IMR-90 (cell line): ENCODE measurements around the gene PRSS2. TPM values are rescaled to one million over a fixed set of nuclear protein-coding genes. Genes with fewer than 3 reads are reported as not detected.

ENCODE experiments used
- ATAC-seq: fragments of 200-7000 bp; cut with Tn5 transposase; 2 replicates; pipeline ENCODE4 v1.9.1; 2020; ENCODE audit warnings: low read depth, mild to moderate bottlenecking, moderate library complexity
- BruUV-seq: library from RNA; stranded (reverse); fragments of 400-500 nt; replicated peaks from 2 replicates; lab custom pipeline; 2021; lab: Mats Ljungman, UMichigan
- CTCF ChIA-PET: fragments of 300-600 bp; formaldehyde crosslinking; extraction: SDS; loops from one replicate; lab custom pipeline; 2021; ENCODE audit warnings: antibody characterized with exemption; lab: Yijun Ruan, JAX
- POLR2A ChIA-PET: fragments of 300-600 bp; sonication (Branson Sonifier 250); formaldehyde crosslinking; loops from one replicate; lab custom pipeline; 2022; ENCODE audit warnings: antibody characterized with exemption; ENCODE audit not compliant: unreplicated experiment; lab: Charles Lee
- DNase-seq: peaks from one replicate; pipeline ENCODE4 v3.0.0; 2013
- H2AFZ ChIP-seq: replicated peaks from 2 replicates; pipeline ENCODE3; 2013; ENCODE audit warnings: low read length, mild to moderate bottlenecking; ENCODE audit not compliant: poor library complexity
- H2AK5ac ChIP-seq: 2 replicates; pipeline ENCODE4 v1.6.1; 2013; ENCODE audit warnings: low read depth, low read length, inconsistent platforms
- H2AK9ac ChIP-seq: replicated peaks from 2 replicates; pipeline ENCODE3; 2013; ENCODE audit warnings: mild to moderate bottlenecking, low read depth, low read length, moderate library complexity; ENCODE audit not compliant: poor library complexity
- H2BK120ac ChIP-seq: 2 replicates; pipeline ENCODE4 v1.6.1; 2013; ENCODE audit warnings: low read depth, low read length, inconsistent platforms
- H2BK15ac ChIP-seq: 3 replicates; pipeline ENCODE4 v1.6.1; 2013; ENCODE audit warnings: low read depth, low read length, inconsistent platforms
- H2BK20ac ChIP-seq: 2 replicates; pipeline ENCODE4 v1.6.1; 2013; ENCODE audit warnings: low read depth, mild to moderate bottlenecking, inconsistent platforms, low read length, moderate library complexity
- H2BK5ac ChIP-seq: 2 replicates; pipeline ENCODE4 v1.6.1; 2013; ENCODE audit warnings: mild to moderate bottlenecking, low read depth, low read length, inconsistent platforms; ENCODE audit not compliant: poor library complexity, severe bottlenecking
- H3K14ac ChIP-seq: replicated peaks from 2 replicates; pipeline ENCODE4 v1.6.1; 2013; ENCODE audit warnings: low read depth, low read length, inconsistent platforms
- H3K18ac ChIP-seq: 2 replicates; pipeline ENCODE4 v1.6.1; 2013; ENCODE audit warnings: low read depth, low read length, control low read depth
- H3K23ac ChIP-seq: 2 replicates; pipeline ENCODE4 v1.6.1; 2013; ENCODE audit warnings: low read depth, low read length, inconsistent platforms
- H3K27ac ChIP-seq: 2 replicates; pipeline ENCODE4 v1.5.1; 2013; ENCODE audit warnings: mild to moderate bottlenecking, control low read depth, low read length; ENCODE audit not compliant: insufficient read depth
- H3K27me3 ChIP-seq: 2 replicates; pipeline ENCODE4 v1.6.1; 2013; ENCODE audit warnings: low read length; ENCODE audit not compliant: control insufficient read depth, insufficient read depth
- H3K36me3 ChIP-seq: 2 replicates; pipeline ENCODE4 v1.6.1; 2013; ENCODE audit warnings: low read length, mixed read lengths; ENCODE audit not compliant: control insufficient read depth, insufficient read depth
- H3K4ac ChIP-seq: 2 replicates; pipeline ENCODE4 v1.6.1; 2013; ENCODE audit warnings: low read depth, low read length, inconsistent platforms
- H3K4me1 ChIP-seq: 2 replicates; pipeline ENCODE4 v1.6.1; 2013; ENCODE audit warnings: low read length, mixed read lengths; ENCODE audit not compliant: control insufficient read depth, insufficient read depth
- H3K4me2 ChIP-seq: 2 replicates; pipeline ENCODE4 v1.6.1; 2013; ENCODE audit warnings: low read depth, mild to moderate bottlenecking, control low read depth, low read length, moderate library complexity
- H3K4me3 ChIP-seq: 2 replicates; pipeline ENCODE4 v1.5.1; 2013; ENCODE audit warnings: low read depth, mild to moderate bottlenecking, control low read depth, low read length, moderate library complexity; ENCODE audit not compliant: insufficient read depth
- H3K56ac ChIP-seq: 2 replicates; pipeline ENCODE4 v1.6.1; 2013; ENCODE audit warnings: low read length, inconsistent platforms; ENCODE audit not compliant: insufficient read depth; ENCODE audit errors: extremely low read depth
- H3K79me1 ChIP-seq, 2 experiments: 2 replicates each; pipeline ENCODE4 v1.6.1; 2013; ENCODE audit warnings: low read length in 2 of 2, inconsistent platforms in 1 of 2, low read depth in 1 of 2
- H3K9ac ChIP-seq: 2 replicates; pipeline ENCODE4 v1.6.1; 2013; ENCODE audit warnings: low read depth, low read length, control low read depth
- H3K9me1 ChIP-seq: 2 replicates; pipeline ENCODE4 v1.6.1; 2013; ENCODE audit warnings: low read length, inconsistent platforms; ENCODE audit not compliant: insufficient read depth
- H3K9me3 ChIP-seq: 2 replicates; pipeline ENCODE4 v1.6.1; 2013; ENCODE audit warnings: low read length; ENCODE audit not compliant: control insufficient read depth, insufficient read depth
- H4K20me1 ChIP-seq: 2 replicates; pipeline ENCODE4 v1.6.1; 2013; ENCODE audit warnings: low read length, inconsistent platforms; ENCODE audit not compliant: insufficient read depth
- H4K5ac ChIP-seq: 2 replicates; pipeline ENCODE4 v1.6.1; 2013; ENCODE audit warnings: mild to moderate bottlenecking, low read depth, low read length, control low read depth
- H4K8ac ChIP-seq, 2 experiments: 2 replicates each; pipeline ENCODE4 v1.6.1; 2013; ENCODE audit warnings: low read depth in 2 of 2, low read length in 2 of 2, control low read depth in 1 of 2, inconsistent platforms in 1 of 2
- H4K91ac ChIP-seq: 2 replicates; pipeline ENCODE4 v1.6.1; 2013; ENCODE audit warnings: low read depth, low read length, inconsistent platforms; ENCODE audit not compliant: insufficient read depth
- BHLHE40 ChIP-seq: fragments of 150-350 bp; IDR thresholded peaks from 2 replicates; pipeline ENCODE4 v1.6.1; 2016; ENCODE audit warnings: mild to moderate bottlenecking, low read depth, low read length
- CEBPB ChIP-seq: IDR thresholded peaks from 2 replicates; pipeline ENCODE4 v1.6.1; 2012; ENCODE audit warnings: low read depth, low read length, improper control_type of control experiment
- FOS ChIP-seq: fragments of 150-350 bp; IDR thresholded peaks from 2 replicates; pipeline ENCODE4 v1.6.1; 2016; ENCODE audit warnings: low read depth, low read length
- MXI1 ChIP-seq: IDR thresholded peaks from 2 replicates; pipeline ENCODE4 v1.6.1; 2012; ENCODE audit warnings: low read depth, mild to moderate bottlenecking, low read length, moderate library complexity, borderline replicate concordance
- NFE2L2 ChIP-seq: fragments of 150-350 bp; IDR thresholded peaks from 2 replicates; pipeline ENCODE4 v1.6.1; 2016; ENCODE audit warnings: low read depth, mild to moderate bottlenecking, low read length
- RFX5 ChIP-seq: IDR thresholded peaks from 2 replicates; pipeline ENCODE4 v1.8.0; 2012; ENCODE audit warnings: low read depth, mild to moderate bottlenecking, low read length, moderate library complexity
- WGBS, 2 experiments: methylation state at CpG; one replicate each; pipeline versions ENCODE4 v1.1.5 to v1.1.7; 2013; ENCODE audit warnings: missing lambda C conversion rate in 2 of 2; ENCODE audit not compliant: insufficient read length in 1 of 2; ENCODE audit errors: extremely low coverage in 2 of 2; 5-methylcytosine and 5-hydroxymethylcytosine counted together
- dilution Hi-C: fragments of 300-500 bp; cut with HindIII; formaldehyde crosslinking; loops from one replicate; pipeline ENCODE4 v1.14.3; 2018; ENCODE audit warnings: low sequenced_read_pairs; ENCODE audit not compliant: unreplicated experiment
- in situ Hi-C: fragments of 300-500 bp; cut with MboI; formaldehyde crosslinking; loops from 3 replicates; pipeline ENCODE4 v1.14.3; 2019; ENCODE audit warnings: low sequenced_read_pairs, inconsistent platforms, mixed read lengths
- intact Hi-C: fragments of 100-400 bp; cut with micrococcal nuclease; formaldehyde crosslinking; loops from 2 replicates; pipeline ENCODE4 v1.10.0; 2022
- polyA plus RNA-seq, 3 experiments: library from polyadenylated mRNA; depleted of rRNA; stranded (reverse); fragments of >200 nt; gene quantifications; 2 replicates each; pipeline ENCODE4 v1.2.3, GENCODE V29; 2012; ENCODE audit warnings: low replicate concordance in 1 of 3
- total RNA-seq: library from RNA; depleted of rRNA; stranded (reverse); fragments of >200 nt; gene quantifications from 2 replicates; pipeline ENCODE4 v1.2.3, GENCODE V29; 2012
- TF ChIP-seq, protein P1 (sequence below): conservative IDR thresholded peaks from 2 replicates; pipeline ENCODE4 v1.5.1; 2012; ENCODE audit warnings: mild to moderate bottlenecking, low read depth, low read length, improper control_type of control experiment
- TF ChIP-seq, protein P2 (sequence below): fragments of 150-350 bp; IDR thresholded peaks from 2 replicates; pipeline ENCODE4 v1.6.1; 2017; ENCODE audit warnings: mild to moderate bottlenecking, antibody characterized with exemption, low read length, low read depth

PRSS2 gene
- total and polyA plus RNA-seq, 2 of the 4 experiments (the other 2 are of a cell fraction): not detected

DNA sequence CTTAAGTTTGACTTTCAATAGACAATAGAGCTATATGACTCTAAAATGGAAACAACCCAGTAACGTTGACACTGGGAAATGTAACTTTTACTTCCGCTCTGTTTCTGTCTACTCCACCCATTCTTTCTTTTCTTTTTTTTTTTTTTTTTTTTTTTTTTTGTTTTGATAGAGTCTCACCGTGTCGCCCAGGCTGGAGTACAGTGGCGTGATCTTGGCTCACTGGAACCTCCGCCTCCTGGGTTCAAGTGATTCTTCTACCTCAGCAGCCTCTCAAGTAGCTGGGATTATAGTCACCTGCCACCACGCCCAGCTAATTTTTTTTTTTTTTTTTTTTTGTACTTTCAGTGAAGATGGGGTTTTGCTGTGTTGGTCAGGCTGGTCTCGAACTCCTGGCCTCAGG, 13.9 kb downstream of the PRSS2 start:
- Histone ChIP-seq H3K9ac (no peak overlapping the region), H3K36me3 (no peaks in the 10 kb centered on the region), H2AK9ac (no peak overlapping the region), H2BK15ac (no peak overlapping the region), H3K4ac (no peak overlapping the region), H3K18ac (no peak overlapping the region), H4K20me1 (no peaks in the 10 kb centered on the region), H3K9me3 (no peaks in the 10 kb centered on the region), H4K91ac (no peak overlapping the region), H2BK120ac (no peak overlapping the region), H2AK5ac (no peak overlapping the region), H3K9me1 (no peaks in the 10 kb centered on the region), H2AFZ (no peak overlapping the region), H3K4me2 (no peak overlapping the region), H3K27ac (no peak overlapping the region), H3K27me3 (peaks cover 9% of the 10 kb centered on the region), H3K4me3 (no peak overlapping the region), H4K5ac (no peak overlapping the region), H2BK5ac (no peak overlapping the region), H3K4me1 (no peaks in the 10 kb centered on the region), H3K56ac (no peak overlapping the region), H2BK20ac (no peak overlapping the region), H4K8ac (no peak overlapping the region), H3K14ac (no peak overlapping the region), H3K79me1 (no peaks in the 10 kb centered on the region), H3K23ac (no peak overlapping the region)
- dilution Hi-C loops: loop anchor here (25.0 kb wide), 1 partner anchor 272 kb away; no protein-coding TSS in a partner anchor
- ATAC-seq (no peak), DNase-seq (no peak)
- intact Hi-C loops: loop anchor here (5.0 kb wide), 1 partner anchor 427 kb away; no protein-coding TSS in a partner anchor
- in situ Hi-C loops: loop anchor here (5.0 to 10.0 kb wide), 2 partner anchors 180 to 247 kb away; no protein-coding TSS in a partner anchor
- POLR2A ChIA-PET: no interaction called here
- BruUV-seq: no TSS peak
- no CpG with 5 or more reads among the region's 8 CpGs for WGBS, 2 experiments
- TF ChIP-seq BHLHE40 (no peak), FOS (no peak), NFE2L2 (no peak), CEBPB (no peak), RFX5 (no peak), MXI1 (no peak)
- TF ChIP-seq, protein P1, sequence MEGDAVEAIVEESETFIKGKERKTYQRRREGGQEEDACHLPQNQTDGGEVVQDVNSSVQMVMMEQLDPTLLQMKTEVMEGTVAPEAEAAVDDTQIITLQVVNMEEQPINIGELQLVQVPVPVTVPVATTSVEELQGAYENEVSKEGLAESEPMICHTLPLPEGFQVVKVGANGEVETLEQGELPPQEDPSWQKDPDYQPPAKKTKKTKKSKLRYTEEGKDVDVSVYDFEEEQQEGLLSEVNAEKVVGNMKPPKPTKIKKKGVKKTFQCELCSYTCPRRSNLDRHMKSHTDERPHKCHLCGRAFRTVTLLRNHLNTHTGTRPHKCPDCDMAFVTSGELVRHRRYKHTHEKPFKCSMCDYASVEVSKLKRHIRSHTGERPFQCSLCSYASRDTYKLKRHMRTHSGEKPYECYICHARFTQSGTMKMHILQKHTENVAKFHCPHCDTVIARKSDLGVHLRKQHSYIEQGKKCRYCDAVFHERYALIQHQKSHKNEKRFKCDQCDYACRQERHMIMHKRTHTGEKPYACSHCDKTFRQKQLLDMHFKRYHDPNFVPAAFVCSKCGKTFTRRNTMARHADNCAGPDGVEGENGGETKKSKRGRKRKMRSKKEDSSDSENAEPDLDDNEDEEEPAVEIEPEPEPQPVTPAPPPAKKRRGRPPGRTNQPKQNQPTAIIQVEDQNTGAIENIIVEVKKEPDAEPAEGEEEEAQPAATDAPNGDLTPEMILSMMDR: no peak
- TF ChIP-seq, protein P2, sequence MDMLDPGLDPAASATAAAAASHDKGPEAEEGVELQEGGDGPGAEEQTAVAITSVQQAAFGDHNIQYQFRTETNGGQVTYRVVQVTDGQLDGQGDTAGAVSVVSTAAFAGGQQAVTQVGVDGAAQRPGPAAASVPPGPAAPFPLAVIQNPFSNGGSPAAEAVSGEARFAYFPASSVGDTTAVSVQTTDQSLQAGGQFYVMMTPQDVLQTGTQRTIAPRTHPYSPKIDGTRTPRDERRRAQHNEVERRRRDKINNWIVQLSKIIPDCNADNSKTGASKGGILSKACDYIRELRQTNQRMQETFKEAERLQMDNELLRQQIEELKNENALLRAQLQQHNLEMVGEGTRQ: no peak
- CTCF ChIA-PET: interaction anchor here (0.6 to 2.2 kb wide), 5 partner anchors 152 to 250 kb away, joined by 3 to 12 read pairs (median 4); no protein-coding TSS in a partner anchor
